SK-N-SH treated with all-trans-retinoic acid at 6 μM for 48 hours (cell line): ENCODE results near the gene TLNRD1.

Experiments
- PATZ1 ChIP-seq: fragments of 250-450 bp; sonication (Bioruptor Pico); IDR thresholded peaks from 2 replicates; pipeline ENCODE4 v1.8.0; 2020; ENCODE audit warnings: mild to moderate bottlenecking, moderate library complexity, borderline replicate concordance
- SNAI2 ChIP-seq: fragments of 250-450 bp; sonication (Bioruptor Pico); IDR thresholded peaks from 2 replicates; pipeline ENCODE4 v1.5.0; 2020; ENCODE audit warnings: mild to moderate bottlenecking, moderate library complexity
- ZNF8 ChIP-seq: fragments of 450-650 bp; formaldehyde crosslinking; IDR thresholded peaks from 2 replicates; pipeline ENCODE4 v1.5.0; 2020; ENCODE audit warnings: mild to moderate bottlenecking, moderate library complexity

GRCh38 chr15:81026836-81027599, 26.3 kb downstream of the TLNRD1 start:
- TF ChIP-seq PATZ1 (CRISPR knock-in tag) = no peak
- TF ChIP-seq SNAI2 (CRISPR knock-in tag) = no peak
- no peak for TF ChIP-seq ZNF8 (CRISPR knock-in tag)
